ENCODE results near the gene NELFB.

NELFB gene

DNA sequence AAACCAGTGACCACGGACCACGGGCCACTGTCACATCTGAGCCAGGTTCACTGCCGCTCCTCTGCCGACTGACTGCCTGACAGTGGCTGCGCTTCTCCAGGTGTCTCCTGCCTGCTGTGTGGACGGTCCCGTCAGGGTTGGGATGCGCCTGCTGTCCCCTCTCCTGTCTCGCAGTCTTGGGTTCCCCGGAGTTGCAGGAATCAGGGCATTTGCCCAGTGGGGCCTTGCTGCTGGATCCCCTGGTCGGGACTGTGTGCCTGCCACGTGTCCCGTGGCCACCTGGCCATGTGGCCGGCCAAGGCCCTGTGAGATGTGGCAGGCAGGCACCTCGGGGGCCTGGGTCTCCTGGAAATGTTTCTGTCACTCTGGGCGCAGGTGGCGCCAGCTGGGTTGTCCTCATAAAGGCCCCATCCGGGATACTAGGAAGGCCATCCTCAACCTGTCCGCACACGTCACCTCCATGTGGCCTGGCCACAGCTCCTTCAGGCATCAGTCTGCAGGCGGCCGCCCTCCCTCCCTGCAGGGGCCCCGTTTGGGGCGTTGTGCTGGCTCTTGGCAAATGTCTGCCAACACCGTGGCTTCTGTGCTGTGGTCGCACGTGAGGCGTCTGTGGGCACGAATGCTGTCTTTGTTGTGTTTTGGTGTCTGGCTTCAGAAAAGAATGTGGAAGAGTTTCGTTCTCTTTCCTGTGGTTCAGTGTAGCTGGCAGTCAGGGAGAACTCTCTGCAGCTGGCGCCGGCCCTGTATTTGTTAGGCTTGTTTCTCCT, 16.0 kb downstream of the NELFB start:
- H3K4me3 ChIP-seq (ENCODE audit: low read length) = no peak overlapping the region
- no peak for DNase-seq (ENCODE audit: low read depth)
- TF ChIP-seq, protein P1, sequence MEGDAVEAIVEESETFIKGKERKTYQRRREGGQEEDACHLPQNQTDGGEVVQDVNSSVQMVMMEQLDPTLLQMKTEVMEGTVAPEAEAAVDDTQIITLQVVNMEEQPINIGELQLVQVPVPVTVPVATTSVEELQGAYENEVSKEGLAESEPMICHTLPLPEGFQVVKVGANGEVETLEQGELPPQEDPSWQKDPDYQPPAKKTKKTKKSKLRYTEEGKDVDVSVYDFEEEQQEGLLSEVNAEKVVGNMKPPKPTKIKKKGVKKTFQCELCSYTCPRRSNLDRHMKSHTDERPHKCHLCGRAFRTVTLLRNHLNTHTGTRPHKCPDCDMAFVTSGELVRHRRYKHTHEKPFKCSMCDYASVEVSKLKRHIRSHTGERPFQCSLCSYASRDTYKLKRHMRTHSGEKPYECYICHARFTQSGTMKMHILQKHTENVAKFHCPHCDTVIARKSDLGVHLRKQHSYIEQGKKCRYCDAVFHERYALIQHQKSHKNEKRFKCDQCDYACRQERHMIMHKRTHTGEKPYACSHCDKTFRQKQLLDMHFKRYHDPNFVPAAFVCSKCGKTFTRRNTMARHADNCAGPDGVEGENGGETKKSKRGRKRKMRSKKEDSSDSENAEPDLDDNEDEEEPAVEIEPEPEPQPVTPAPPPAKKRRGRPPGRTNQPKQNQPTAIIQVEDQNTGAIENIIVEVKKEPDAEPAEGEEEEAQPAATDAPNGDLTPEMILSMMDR (conservative IDR thresholded peaks at IDR 0.05; ENCODE audit: low read length) = no peak

DNA sequence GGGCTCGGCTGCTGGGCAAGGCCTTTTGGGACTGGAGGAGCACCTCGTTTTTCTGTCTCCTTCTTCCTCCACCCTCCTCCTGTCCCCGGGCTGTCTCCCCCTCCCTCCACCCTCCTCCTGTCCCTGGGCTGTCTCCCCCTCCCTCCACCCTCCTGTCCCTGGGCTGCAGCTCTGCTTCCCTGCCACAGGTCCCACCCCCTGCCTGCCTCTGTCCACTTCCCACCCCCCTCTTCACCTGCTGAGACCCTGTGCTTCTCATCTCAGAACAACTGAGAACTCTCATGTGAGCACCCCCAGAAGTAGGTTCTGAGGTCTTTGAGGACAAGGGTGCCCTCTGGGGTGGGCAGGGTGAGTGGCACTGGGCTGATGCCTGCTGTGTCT, 16.6 kb downstream of the NELFB start:
- DNase-seq (ENCODE audit: low read depth) = no peak
- H3K4me3 ChIP-seq (ENCODE audit: low read length) = no peak overlapping the region
- TF ChIP-seq, protein P1 (conservative IDR thresholded peaks at IDR 0.05; ENCODE audit: low read length) = no peak

DNA sequence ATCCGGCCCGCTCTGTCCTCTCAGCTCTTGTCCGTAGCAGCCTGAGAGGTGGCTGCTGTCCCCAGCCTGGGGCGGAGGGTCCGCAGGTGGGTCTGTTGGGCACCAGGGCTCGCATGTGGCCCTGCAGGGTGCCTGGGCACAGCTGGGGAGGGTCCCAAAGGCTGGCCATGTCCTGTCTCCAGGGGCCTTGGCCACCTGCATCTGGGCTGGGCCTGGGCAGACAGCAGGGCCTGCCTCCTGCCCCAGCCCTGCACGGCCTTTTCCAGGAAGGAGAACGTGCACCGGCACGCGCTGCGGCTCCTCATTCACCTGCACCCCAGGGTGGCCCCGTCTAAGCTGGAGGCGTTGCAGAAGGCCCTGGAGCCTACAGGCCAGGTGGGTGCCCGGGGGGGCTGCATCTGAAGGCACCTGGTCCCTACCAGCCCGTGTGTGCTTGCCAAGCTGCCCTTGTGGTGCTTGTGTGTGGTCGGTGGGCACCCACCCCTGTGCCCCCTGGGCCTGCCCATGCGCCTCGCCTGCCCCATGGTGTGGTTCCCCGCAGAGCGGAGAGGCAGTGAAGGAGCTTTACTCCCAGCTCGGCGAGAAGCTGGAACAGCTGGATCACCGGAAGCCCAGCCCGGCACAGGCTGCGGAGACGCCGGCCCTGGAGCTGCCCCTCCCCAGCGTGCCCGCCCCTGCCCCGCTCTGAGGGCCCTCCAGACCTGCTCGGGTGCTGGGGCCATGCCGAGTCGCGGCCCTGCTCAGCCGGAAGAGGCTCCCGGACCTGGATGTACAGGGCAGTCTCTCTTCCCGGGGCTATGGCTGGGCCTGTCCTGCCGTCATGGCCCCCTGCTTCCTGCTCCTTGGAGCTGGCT, 17.3 kb downstream of the NELFB start:
- no peak for DNase-seq (ENCODE audit: low read depth)
- H3K4me3 ChIP-seq (ENCODE audit: low read length) = no peak overlapping the region
- TF ChIP-seq, protein P1 (conservative IDR thresholded peaks at IDR 0.05; ENCODE audit: low read length) = no peak

DNA sequence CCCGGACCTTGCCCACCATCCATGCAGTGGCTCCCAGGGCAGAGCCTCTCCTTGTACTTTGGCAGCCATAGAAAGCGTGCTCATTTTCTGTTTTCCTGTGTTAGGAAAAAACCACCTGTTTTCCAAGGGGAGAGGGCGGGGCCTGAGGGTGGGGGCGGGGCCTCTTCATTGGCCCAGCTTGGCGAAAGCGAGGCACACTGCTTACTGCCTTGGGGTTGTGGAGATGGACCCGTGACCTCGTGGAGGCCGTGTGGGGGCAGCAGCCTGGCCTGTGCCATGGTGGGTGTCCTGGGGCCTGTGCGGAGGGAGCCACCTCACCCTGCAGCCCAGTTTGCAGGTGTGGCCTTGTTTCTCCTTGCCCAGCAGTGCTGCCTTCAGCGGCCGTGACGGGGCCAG, 18.0 kb downstream of the NELFB start:
- no peak overlapping the region for H3K4me3 ChIP-seq (ENCODE audit: low read length)
- no peak for DNase-seq (ENCODE audit: low read depth)
- TF ChIP-seq, protein P1 (conservative IDR thresholded peaks at IDR 0.05; ENCODE audit: low read length) = no peak

DNA sequence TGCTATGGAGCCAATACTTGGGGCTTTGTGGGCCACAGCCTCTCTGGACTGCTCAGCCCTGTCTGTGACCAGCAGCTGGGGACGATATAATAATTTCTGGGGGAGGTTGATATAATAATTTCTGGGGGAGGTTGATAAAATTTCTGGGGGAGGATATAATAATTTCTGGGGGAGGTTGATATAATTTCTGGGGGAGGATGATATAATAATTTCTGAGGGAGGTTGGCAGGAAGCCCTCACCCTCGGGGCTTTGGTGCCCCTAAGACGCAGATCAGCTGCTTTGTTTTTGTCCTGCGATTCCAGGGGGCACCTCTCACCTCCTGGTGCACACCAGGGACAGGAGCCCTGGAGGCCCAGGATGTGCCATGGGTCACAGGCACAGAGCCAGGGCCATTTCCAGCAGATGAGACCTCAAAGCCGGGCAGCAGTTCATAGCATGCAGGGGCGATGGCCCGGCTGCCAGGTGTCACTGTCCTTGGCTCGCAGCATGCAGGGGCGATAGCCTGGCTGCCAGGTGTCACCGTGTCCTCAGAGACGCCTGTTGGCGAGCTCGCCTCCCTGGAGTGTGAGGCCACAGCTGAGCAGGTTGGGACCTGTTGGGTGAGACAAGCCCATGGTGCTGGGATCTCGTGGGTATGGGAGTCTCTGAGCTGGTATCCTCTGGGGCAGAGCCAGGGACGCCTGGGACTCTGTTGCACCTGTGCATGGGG, 18.6 kb downstream of the NELFB start:
- DNase-seq (ENCODE audit: low read depth) = no peak
- TF ChIP-seq, protein P1 (conservative IDR thresholded peaks at IDR 0.05; ENCODE audit: low read length) = no peak
- no peak overlapping the region for H3K4me3 ChIP-seq (ENCODE audit: low read length)

DNA sequence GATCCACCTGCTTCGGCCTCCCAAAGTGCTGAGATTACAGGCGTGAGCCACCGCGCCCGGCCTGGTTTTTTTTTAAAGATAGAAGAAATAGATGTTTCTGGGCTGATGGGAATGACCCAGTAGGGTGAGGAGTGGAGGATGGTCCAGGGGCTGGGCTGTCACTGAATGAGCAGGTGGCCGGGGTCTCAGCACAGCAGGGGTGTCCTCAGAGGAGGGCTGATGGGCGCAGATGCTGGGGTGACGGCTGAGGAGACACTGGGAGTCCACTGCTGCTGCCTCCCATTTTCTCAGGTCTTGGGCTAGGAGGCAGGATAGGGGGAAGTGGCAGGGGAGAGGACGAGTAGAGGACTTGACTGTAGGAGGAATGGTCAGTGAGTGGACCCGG, 20.1 kb downstream of the NELFB start:
- no peak overlapping the region for H3K4me3 ChIP-seq (ENCODE audit: low read length)
- TF ChIP-seq, protein P1 (conservative IDR thresholded peaks at IDR 0.05; ENCODE audit: low read length) = no peak
- no peak for DNase-seq (ENCODE audit: low read depth)
